Esophagus squamous epithelium (tissue), 4 donors: ENCODE results near the gene CNIH2.
"Not testable (repeated sequence)": the region's sequence is repeated elsewhere in the genome, so short reads cannot be mapped to it uniquely, and the experiment has no call there.

Experiments
- CTCF ChIP-seq, 6 experiments: fragments of 450-650 bp in 4 of 6; fragments of 200-600 bp in 2 of 6; sonication (generic) in 2 of 6; IDR thresholded peaks; one replicate each; pipeline ENCODE4 v1.5.1; 2016 to 2019; ENCODE audit warnings: antibody characterized with exemption in 6 of 6, mild to moderate bottlenecking in 4 of 6, moderate library complexity in 4 of 6
- POLR2A ChIP-seq, 4 donors: fragments of 450-650 bp; IDR thresholded peaks; one replicate each; pipeline ENCODE4 v1.6.1; 2017; ENCODE audit warnings: antibody characterized with exemption in 4 of 4, mild to moderate bottlenecking in 4 of 4, moderate library complexity in 3 of 4

GRCh38 chr11:66310803-66311440 is 32.9 kb downstream of the CNIH2 start:
- not testable (repeated sequence) for TF ChIP-seq CTCF, POLR2A (IDR thresholded peaks at IDR 0.05)
